HG03095 (cell line): ENCODE measurements around the gene TOGARAM1.
A peak's percentile ranks its signal among the peaks of the same experiment; 100 is the strongest.

Experiments used
- ATAC-seq: cut with Tn5 transposase; IDR thresholded peaks from one replicate; pipeline ENCODE4 v1.9.1; 2021; ENCODE audit warnings: moderate library complexity; ENCODE audit not compliant: unreplicated experiment

Gene TOGARAM1

GRCh38 chr14:45083976-45084722 lies 122.2 kb downstream of the TOGARAM1 start, which contains the start of gene PRPF39:
Gene PRPF39 (plus strand): TSS chr14:45084116. CDS start chr14:45095240, 11,124 bp downstream.
- ATAC-seq, result peak; percentile 76

- ATAC-seq, result no peak
These were observed 123.0 kb downstream of the TOGARAM1 start for GRCh38 chr14:45084946-45085346.

- peak; percentile 63 for ATAC-seq
These were observed 127.8 kb downstream of the TOGARAM1 start for GRCh38 chr14:45089813-45090212.

- no peak for ATAC-seq
These were observed 129.7 kb downstream of the TOGARAM1 start for GRCh38 chr14:45091710-45092109.

- ATAC-seq, result no peak
These were observed 132.3 kb downstream of the TOGARAM1 start for GRCh38 chr14:45094275-45094674.

GRCh38 chr14:45095143-45095542 lies 133.2 kb downstream of the TOGARAM1 start:
- no peak for ATAC-seq

- ATAC-seq, result no peak
These were observed 134.2 kb downstream of the TOGARAM1 start for GRCh38 chr14:45096218-45096617.

- ATAC-seq, result no peak
These were observed 141.8 kb downstream of the TOGARAM1 start for GRCh38 chr14:45103806-45104205.

GRCh38 chr14:45104561-45104960 lies 142.6 kb downstream of the TOGARAM1 start:
- ATAC-seq, result no peak

- ATAC-seq, result no peak
These were observed 151.1 kb downstream of the TOGARAM1 start for GRCh38 chr14:45112896-45113781.

- ATAC-seq, result no peak
These were observed 152.3 kb downstream of the TOGARAM1 start for GRCh38 chr14:45114327-45114726.

GRCh38 chr14:45118594-45118993 lies 156.6 kb downstream of the TOGARAM1 start:
- ATAC-seq, result no peak

- no peak for ATAC-seq
These were observed 158.1 kb downstream of the TOGARAM1 start for GRCh38 chr14:45120096-45120495.

- no peak for ATAC-seq
These were observed 161.3 kb downstream of the TOGARAM1 start for GRCh38 chr14:45123271-45123670.
